ENCODE results near the gene DGCR2. TPM values are rescaled to one million over a fixed set of nuclear protein-coding genes. Genes with fewer than 3 reads are reported as not detected.
"Not testable (repeated sequence)": the region's sequence is repeated elsewhere in the genome, so short reads cannot be mapped to it uniquely, and the experiment has no call there.

DGCR2 gene
- total RNA-seq, result 30.2 TPM
- long read RNA-seq, full-length matches to known transcripts, result 27 of 89 reads
- long read RNA-seq, partial matches to known transcripts, result 53 of 89 reads
- long read RNA-seq, other reads (novel, unspliced or antisense), result 9 of 89 reads

- peak; percentile 98 for DNase-seq (ENCODE audit: low spot score)
Measured at GRCh38 chr22:19122143-19122751, at the start of gene DGCR2. Gene DGCR2 (minus strand): TSS chr22:19122412. CDS start chr22:19122206, 206 bp downstream.

DNA sequence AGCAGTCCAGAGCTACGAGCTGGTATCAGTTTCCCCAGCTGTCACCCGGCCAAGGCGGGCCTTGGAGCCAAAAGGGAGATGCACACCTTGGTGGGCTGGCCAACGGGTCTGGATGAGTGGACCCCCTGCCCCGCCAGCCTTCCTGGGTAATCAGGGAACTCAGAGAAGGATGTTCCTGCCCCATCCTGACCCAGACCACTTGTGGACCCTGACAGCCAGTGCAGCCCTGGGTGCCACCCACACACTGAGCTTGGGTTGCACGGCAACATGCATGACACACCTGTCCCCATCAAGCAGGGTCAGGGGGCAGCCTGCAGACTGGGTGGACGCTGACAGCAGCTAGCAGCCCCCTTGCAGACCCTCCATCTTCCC lies 47.7 kb upstream of the DGCR2 start:
- DNase-seq (ENCODE audit: low spot score), result no peak

DNA sequence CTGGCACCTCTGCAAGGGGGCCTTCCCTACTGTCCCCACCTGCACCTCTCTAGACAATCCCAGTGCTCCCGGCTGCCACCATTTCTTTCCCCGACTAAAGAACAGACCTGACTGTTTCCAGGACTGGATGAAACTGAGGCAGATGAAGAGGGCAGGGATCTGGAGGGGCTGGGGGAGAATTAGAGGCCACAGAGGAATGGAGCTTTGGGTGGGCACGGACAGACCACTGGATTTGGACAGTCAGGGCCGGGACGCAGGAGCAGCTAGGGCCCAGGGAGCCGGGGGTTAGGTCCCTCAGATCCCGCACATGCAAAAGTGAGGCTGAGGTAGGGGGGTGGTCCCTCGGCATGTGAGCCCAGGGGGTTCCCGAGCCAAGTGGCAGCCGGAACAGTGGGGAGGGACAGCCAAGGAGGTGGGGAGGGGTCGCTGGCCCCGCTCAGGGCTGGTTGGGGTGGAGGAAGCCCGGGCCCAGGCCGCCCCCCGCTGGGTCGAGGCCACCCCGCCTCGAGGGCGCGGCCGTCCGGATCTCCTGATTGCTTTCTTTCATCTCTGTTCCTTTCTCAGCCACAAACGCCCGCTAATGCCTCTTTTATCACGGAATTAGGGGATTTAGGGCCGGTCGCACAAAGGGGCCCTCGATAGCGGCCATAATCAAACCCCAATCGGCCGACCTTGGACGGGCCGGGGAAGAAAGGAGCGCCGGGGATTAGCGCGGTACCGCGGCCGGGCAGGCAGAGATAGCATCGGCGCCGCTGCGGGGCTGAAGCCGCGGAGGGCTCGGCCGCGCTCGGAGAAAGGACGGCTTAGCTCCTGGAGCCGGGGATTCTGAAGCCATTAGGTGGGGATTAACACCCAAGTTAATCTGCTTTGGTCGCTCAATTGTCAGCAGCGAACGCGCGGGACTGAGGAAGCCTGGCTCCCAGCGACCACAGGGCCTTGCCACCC lies 47.1 kb upstream of the DGCR2 start:
- no peak for DNase-seq (ENCODE audit: low spot score)

- no peak for DNase-seq (ENCODE audit: low spot score)
Measured at GRCh38 chr22:19168088-19168890, 46.1 kb upstream of the DGCR2 start.

DNA sequence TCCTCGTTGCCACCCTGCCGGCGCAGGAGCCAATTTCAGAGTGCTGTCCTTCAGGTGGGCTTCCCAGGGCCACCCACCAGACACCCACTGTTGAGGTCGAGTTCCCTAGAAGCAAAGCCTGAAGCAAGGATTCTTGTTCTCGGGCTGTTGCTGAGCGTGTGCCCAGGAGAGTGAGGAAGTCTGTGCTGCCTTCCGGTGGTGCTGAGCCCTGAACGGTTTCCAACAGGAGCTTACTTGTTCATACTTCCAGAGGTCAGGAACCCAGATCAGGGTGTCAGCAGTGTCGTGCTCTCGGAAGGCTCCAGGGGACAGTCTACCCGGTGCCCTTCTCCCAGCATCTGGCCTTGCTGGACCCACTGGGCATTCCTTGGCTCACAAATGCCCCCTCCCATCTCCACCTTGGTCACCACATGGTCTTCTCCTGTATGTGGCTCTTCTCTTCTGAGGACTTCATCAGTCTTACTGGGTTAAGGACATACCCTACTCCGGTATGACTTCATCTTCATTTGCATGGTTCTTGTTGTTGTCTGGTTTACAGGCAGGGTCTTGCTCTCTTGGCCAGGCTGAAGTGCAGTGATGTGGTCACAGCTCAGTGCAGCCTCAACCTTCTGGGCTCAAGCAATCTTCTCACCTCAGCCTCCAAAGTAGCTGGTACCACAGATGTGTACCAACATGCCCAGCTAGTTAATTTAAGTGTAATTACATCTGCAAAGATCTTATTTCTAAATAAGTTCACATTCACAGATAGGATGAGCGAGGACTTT lies 45.1 kb upstream of the DGCR2 start:
- DNase-seq (ENCODE audit: low spot score), result no peak

GRCh38 chr22:19166421-19166820 lies 44.2 kb upstream of the DGCR2 start:
- DNase-seq (ENCODE audit: low spot score), result no peak

DNA sequence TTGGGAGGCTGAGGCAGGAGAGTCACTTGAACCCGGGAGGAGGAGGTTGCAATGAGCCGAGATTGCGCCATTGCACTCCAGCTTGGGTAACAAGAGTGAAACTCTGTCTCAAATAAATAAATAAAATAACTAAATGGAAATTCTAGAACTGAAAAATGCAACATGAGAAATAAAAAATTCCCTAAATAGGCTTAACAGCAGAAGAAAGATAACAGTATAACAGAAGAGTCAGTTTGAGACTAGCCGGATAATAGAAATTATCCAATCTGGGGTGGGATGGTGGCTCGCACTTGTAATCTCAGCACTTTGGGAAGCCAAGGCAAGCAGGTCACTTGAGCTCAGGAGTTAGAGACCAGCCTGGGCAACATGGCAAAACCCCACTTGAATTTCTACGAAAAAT lies 42.2 kb upstream of the DGCR2 start:
- no peak for DNase-seq (ENCODE audit: low spot score)

GRCh38 chr22:19158649-19159048 lies 36.4 kb upstream of the DGCR2 start:
- not testable (repeated sequence) for DNase-seq (ENCODE audit: low spot score)

GRCh38 chr22:19156109-19156508 lies 33.9 kb upstream of the DGCR2 start:
- not testable (repeated sequence) for DNase-seq (ENCODE audit: low spot score)

- no peak for DNase-seq (ENCODE audit: low spot score)
Measured at GRCh38 chr22:19152942-19153883, 31.0 kb upstream of the DGCR2 start.

DNA sequence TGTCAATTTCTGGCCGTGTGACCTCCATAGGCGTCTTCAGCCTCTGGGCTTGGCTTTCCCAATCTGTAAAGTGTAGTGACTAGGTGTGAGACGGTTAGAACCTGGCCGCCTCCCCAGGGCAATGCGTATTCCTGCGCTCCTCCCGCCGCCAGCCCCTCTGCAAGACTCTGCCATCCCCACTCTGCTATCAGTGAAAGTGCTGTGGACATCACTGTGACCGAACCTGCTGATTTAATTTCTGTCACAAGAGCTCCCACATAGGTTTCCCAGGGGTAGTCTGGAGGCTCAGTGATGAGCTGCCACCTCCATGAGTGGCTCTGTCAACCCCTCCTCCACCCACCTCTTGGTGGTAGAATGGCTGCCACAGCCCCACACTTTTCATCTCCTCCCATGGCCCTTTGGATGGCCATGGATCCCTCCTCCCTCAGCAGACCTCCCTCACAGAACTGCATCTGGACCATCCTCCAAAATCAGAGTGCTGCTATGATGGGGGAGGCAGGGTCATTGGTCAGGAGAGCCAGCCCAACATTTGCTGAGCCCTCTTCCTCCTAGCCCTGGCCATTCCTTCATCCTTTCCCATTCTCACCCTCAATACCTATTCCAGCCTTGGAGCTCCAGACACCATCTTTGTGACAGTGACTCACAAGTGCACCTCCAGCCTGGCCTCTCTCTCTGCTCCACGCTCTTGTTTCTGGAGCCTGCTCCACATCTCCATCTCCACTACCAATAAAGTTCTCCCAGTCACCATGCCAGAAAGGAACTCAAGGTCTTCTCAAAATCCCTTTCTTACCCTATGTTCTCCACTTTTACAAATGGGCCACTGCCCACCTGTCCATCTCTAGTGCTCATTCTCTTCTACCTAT lies 29.3 kb upstream of the DGCR2 start:
- no peak for DNase-seq (ENCODE audit: low spot score)

GRCh38 chr22:19150482-19151328 lies 28.5 kb upstream of the DGCR2 start:
- DNase-seq (ENCODE audit: low spot score), result no peak

GRCh38 chr22:19149991-19150390 lies 27.8 kb upstream of the DGCR2 start, which contains the start of gene GSC2:
Gene GSC2 (minus strand): TSS chr22:19150292. CDS start chr22:19150283, 9 bp downstream.
- DNase-seq (ENCODE audit: low spot score), result no peak

GRCh38 chr22:19149047-19149883 lies 27.1 kb upstream of the DGCR2 start:
- DNase-seq (ENCODE audit: low spot score), result no peak

GRCh38 chr22:19148417-19149046 lies 26.3 kb upstream of the DGCR2 start:
- DNase-seq (ENCODE audit: low spot score), result no peak

- DNase-seq (ENCODE audit: low spot score), result no peak
Measured at GRCh38 chr22:19147195-19147780, 25.1 kb upstream of the DGCR2 start.

Data from mesenteric fat pad (tissue), 1 donor.